ENCODE measurements around the gene PYCR2.

- TF ChIP-seq CTCF (conservative IDR thresholded peaks at IDR 0.05; ENCODE audit: low read depth, low read length) (no peak), EZH2phosphoT487 (IDR thresholded peaks at IDR 0.05; ENCODE audit: borderline replicate concordance, low read length) (no peak)
Measured at GRCh38 chr1:225944387-225944786, 20.3 kb upstream of the PYCR2 start.

All from PC-3 (cell line).